ENCODE measurements around the gene KAZALD1. TPM values are rescaled to one million over a fixed set of nuclear protein-coding genes. Genes with fewer than 3 reads are reported as not detected.

KAZALD1 gene
- total RNA-seq, 1 experiment from 2014 or later = 42.3 TPM

DNA sequence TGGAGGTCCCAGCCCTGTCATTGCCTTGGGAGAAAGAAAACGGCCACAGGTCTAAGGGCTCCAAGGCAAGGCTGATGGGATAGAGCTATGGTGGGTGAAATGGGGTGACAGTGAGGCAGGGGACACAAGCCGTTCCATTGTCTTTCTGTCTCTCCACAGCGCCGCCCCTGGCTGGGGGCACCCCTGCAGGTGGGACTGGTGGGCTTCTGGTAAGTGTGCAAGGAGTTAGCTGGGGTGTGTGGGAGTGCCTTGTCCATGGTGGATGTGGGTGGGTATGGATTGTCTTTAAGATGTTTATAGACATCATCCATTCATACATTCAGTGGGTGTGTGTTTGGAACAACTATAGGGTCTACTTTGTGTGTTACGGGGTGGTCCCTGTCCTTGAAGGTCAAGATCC lies 23.3 kb upstream of the KAZALD1 start:
- BruUV-seq (replicated peaks) = no TSS peak

GRCh38 chr10:101040061-101040460 lies 21.7 kb upstream of the KAZALD1 start:
- H3K9me3 Mint-ChIP-seq (ENCODE audit: unreplicated experiment) = no peaks in the 10 kb centered on the region
- TF ChIP-seq CTCF (IDR thresholded peaks at IDR 0.05; ENCODE audit: insufficient read depth in 1 of 2, low read depth in 1 of 2, low read length in 1 of 2, severe bottlenecking in 1 of 2, unreplicated experiment in 1 of 2) = no peak
- no peak overlapping the region for H3K4me3 ChIP-seq (ENCODE audit: low read depth, low read length)
- POLR2A ChIA-PET = no interaction called here
- H3K4me3 Mint-ChIP-seq (ENCODE audit: unreplicated experiment) = no peak overlapping the region
- no peak overlapping the region for H3K27ac Mint-ChIP-seq (ENCODE audit: unreplicated experiment)
- H3K36me3 Mint-ChIP-seq (ENCODE audit: insufficient read depth, unreplicated experiment) = no peaks in the 10 kb centered on the region
- no peaks in the 10 kb centered on the region for H3K27me3 Mint-ChIP-seq (ENCODE audit: insufficient read depth, unreplicated experiment)
- H3K9me3 ChIP-seq = no peaks in the 10 kb centered on the region
- H3K4me1 Mint-ChIP-seq (ENCODE audit: low read depth, unreplicated experiment) = peaks cover 14% of the 10 kb centered on the region
- BruUV-seq (replicated peaks) = no TSS peak
- H3K36me3 ChIP-seq (ENCODE audit: control insufficient read depth, insufficient read depth, low read length) = no peaks in the 10 kb centered on the region
- DNase-seq = no peak
- CTCF ChIA-PET = interaction anchor here (1.4 to 1.6 kb wide), 2 partner anchors 42 to 102 kb away, joined by 4 to 10 read pairs; no protein-coding TSS in a partner anchor
- no peaks in the 10 kb centered on the region for H3K27me3 ChIP-seq (replicated peaks; ENCODE audit: control insufficient read depth, insufficient read depth, low read length)
- intact Hi-C loops (cut with micrococcal nuclease; ENCODE audit: unreplicated experiment) = loop anchor here (2.0 kb wide), 1 partner anchor 21 kb away; no protein-coding TSS in a partner anchor
- peaks cover 28% of the 10 kb centered on the region for H3K4me1 ChIP-seq

More for the DNA sequence above, 23.3 kb upstream of the KAZALD1 start:
- Mint-ChIP-seq H3K27ac (ENCODE audit: unreplicated experiment) (no peak overlapping the region), H3K4me1 (ENCODE audit: low read depth, unreplicated experiment) (peaks cover 14% of the 10 kb centered on the region), H3K27me3 (ENCODE audit: insufficient read depth, unreplicated experiment) (no peaks in the 10 kb centered on the region), H3K36me3 (ENCODE audit: insufficient read depth, unreplicated experiment) (no peaks in the 10 kb centered on the region), H3K9me3 (ENCODE audit: unreplicated experiment) (no peaks in the 10 kb centered on the region), H3K4me3 (ENCODE audit: unreplicated experiment) (no peak overlapping the region)
- CTCF ChIA-PET = interaction anchor here (2.0 kb wide), 1 partner anchor 104 kb away, joined by 5 read pairs; no protein-coding TSS in a partner anchor
- intact Hi-C loops (cut with micrococcal nuclease; ENCODE audit: unreplicated experiment) = no loop called here
- Histone ChIP-seq H3K36me3 (ENCODE audit: control insufficient read depth, insufficient read depth, low read length) (no peaks in the 10 kb centered on the region), H3K27me3 (replicated peaks; ENCODE audit: control insufficient read depth, insufficient read depth, low read length) (no peaks in the 10 kb centered on the region), H3K9me3 (no peaks in the 10 kb centered on the region), H3K4me1 (peaks cover 37% of the 10 kb centered on the region), H3K4me3 (ENCODE audit: low read depth, low read length) (no peak overlapping the region)
- POLR2A ChIA-PET = no interaction called here
- DNase-seq = no peak
- no peak for TF ChIP-seq CTCF (IDR thresholded peaks at IDR 0.05; ENCODE audit: insufficient read depth in 1 of 2, low read depth in 1 of 2, low read length in 1 of 2, severe bottlenecking in 1 of 2, unreplicated experiment in 1 of 2)

- no peak overlapping the region for H3K27ac Mint-ChIP-seq (ENCODE audit: unreplicated experiment)
- no TSS peak for BruUV-seq (replicated peaks)
Measured at GRCh38 chr10:101040851-101041250, 20.9 kb upstream of the KAZALD1 start.

More at GRCh38 chr10:101040851-101041250, 20.9 kb upstream of the KAZALD1 start:
- Histone ChIP-seq H3K4me1 (peaks cover 24% of the 10 kb centered on the region), H3K4me3 (ENCODE audit: low read depth, low read length) (no peak overlapping the region), H3K36me3 (ENCODE audit: control insufficient read depth, insufficient read depth, low read length) (no peaks in the 10 kb centered on the region), H3K27me3 (replicated peaks; ENCODE audit: control insufficient read depth, insufficient read depth, low read length) (no peaks in the 10 kb centered on the region), H3K9me3 (no peaks in the 10 kb centered on the region)
- ChIA-PET CTCF (interaction anchor here (0.6 to 3.1 kb wide), 15 partner anchors 10 to 314 kb away, joined by 3 to 43 read pairs (median 10); partner anchors contain the start of genes PDZD7 and SFXN3), POLR2A (interaction anchor here (1.0 to 1.3 kb wide), 2 partner anchors 9 to 25 kb away, joined by 3 to 12 read pairs; no protein-coding TSS in a partner anchor)
- Mint-ChIP-seq H3K4me1 (ENCODE audit: low read depth, unreplicated experiment) (peaks cover 14% of the 10 kb centered on the region), H3K27me3 (ENCODE audit: insufficient read depth, unreplicated experiment) (no peaks in the 10 kb centered on the region), H3K9me3 (ENCODE audit: unreplicated experiment) (no peaks in the 10 kb centered on the region), H3K36me3 (ENCODE audit: insufficient read depth, unreplicated experiment) (no peaks in the 10 kb centered on the region), H3K4me3 (ENCODE audit: unreplicated experiment) (no peak overlapping the region)
- TF ChIP-seq CTCF (IDR thresholded peaks at IDR 0.05; ENCODE audit: insufficient read depth in 1 of 2, low read depth in 1 of 2, low read length in 1 of 2, severe bottlenecking in 1 of 2, unreplicated experiment in 1 of 2) = no peak
- intact Hi-C loops (cut with micrococcal nuclease; ENCODE audit: unreplicated experiment) = loop anchor here (1.0 to 2.0 kb wide), 6 partner anchors 9 to 101 kb away; no protein-coding TSS in a partner anchor
- no peak for DNase-seq
